HG02884 (cell line): Measurements from ENCODE around the gene RAPGEF2.
A peak's percentile ranks its signal among the peaks of the same experiment; 100 is the strongest.
"Not testable (repeated sequence)": the region's sequence is repeated elsewhere in the genome, so short reads cannot be mapped to it uniquely, and the experiment has no call there.

ENCODE experiments used
- ATAC-seq: cut with Tn5 transposase; IDR thresholded peaks from one replicate; pipeline ENCODE4 v1.9.1; 2021; ENCODE audit warnings: mild to moderate bottlenecking, moderate library complexity; ENCODE audit not compliant: unreplicated experiment

RAPGEF2 gene

GRCh38 chr4:159158083-159158617 is 55.3 kb downstream of the RAPGEF2 start:
- no peak for ATAC-seq

DNA sequence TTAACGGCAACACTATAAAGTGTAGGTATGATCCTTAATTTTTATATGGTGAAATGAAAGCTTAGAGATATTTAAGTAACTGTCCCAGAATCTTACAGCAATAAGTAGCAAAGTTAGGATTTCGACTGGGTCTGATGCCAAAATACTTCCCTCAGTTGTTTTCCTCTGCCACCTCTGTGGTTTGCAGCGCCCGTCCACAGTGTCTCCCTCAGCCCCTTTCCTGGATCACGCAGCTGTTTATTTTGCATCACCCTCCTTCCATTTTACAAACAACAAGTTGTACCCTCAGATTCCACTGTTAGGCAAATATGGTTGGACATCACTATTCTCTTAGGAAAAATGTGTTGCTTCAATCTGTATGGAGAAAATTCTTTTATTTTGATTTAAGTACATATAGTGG is 56.1 kb downstream of the RAPGEF2 start:
- no peak for ATAC-seq

DNA sequence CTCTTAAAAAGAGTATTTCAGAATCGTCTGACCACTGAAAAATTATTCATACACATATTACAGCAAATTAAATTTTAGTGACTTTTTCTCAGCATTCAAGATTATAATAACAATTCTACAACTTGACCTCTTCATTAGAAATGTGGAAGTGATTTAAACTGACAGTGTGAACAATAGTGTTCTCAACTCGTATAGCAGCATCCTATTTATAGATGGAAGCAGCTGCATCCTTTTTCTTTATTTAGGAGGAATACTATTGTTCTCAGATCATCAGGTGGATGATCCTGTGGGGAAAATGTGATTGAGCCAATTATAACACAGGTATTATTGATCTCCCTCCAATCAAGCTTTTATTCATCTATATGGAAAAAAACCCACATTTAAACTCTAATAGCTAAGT is 56.7 kb downstream of the RAPGEF2 start:
- no peak for ATAC-seq

- ATAC-seq = no peak
Observed at GRCh38 chr4:159160242-159160641, 57.4 kb downstream of the RAPGEF2 start.

- ATAC-seq = not testable (repeated sequence)
Observed at GRCh38 chr4:159161436-159161835, 58.6 kb downstream of the RAPGEF2 start.

GRCh38 chr4:159162576-159162975 is 59.7 kb downstream of the RAPGEF2 start:
- ATAC-seq = no peak

DNA sequence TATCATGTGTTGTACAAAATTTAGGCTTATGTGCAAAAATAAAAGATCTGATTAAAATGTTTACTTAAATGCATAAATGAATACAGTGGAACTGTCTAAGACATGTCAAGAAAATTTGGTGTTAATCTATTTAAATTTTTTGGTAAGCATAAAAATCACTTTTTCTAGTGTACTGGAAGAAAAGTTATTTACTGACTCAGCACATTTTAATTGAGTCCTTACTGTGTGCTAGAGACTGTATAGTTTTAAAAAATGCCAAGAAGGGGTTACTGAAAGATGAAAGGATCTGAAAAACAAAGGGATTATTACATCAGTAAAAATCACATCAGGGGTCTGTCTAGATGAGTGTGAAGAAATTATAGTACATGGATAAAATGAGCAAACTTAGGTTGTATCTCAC is 60.6 kb downstream of the RAPGEF2 start:
- ATAC-seq = no peak

DNA sequence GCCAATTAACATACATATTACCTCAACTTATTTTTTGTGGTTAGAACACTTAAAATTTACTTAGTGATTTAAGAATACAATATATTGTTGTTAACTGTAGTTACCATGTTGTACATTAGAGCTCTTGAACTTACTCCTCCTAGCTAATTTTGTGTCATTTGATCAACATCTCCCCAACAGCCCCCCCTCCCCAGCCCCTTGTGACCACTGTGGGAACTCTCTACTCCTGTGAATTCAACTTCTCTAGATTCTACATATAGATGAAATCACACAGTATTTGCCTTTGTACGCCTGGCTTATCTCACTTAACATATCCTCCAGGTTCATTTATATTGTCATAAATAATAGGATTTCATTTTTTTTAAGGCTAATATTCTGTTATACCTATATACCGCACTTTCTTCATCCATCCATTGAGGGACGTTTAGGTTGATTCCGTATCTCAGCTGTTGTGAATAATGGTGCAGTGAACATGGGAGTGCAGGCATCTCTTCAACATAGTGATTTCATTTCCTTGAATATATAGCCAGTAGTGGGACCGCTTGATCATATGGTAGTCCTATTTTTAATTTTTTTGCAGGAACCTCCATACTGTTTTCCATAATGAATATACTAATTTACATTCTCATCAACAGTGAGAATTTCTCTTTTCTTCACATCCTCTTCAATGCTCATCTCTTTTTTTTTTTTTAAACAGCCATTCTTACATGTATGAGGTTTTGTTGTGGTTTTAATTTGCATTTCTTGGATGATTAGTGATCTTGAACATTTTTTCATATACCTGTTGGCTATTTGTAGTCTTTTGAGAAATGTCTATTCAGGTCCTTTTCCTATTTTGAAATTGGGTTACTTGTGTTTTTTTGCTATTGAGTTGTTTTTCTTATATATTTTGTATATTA is 66.8 kb downstream of the RAPGEF2 start:
- peak; percentile 64 for ATAC-seq

- peak; percentile 31 for ATAC-seq
Observed at GRCh38 chr4:159171287-159171686, 68.4 kb downstream of the RAPGEF2 start.

GRCh38 chr4:159173886-159174285 is 71.0 kb downstream of the RAPGEF2 start:
- ATAC-seq = no peak

DNA sequence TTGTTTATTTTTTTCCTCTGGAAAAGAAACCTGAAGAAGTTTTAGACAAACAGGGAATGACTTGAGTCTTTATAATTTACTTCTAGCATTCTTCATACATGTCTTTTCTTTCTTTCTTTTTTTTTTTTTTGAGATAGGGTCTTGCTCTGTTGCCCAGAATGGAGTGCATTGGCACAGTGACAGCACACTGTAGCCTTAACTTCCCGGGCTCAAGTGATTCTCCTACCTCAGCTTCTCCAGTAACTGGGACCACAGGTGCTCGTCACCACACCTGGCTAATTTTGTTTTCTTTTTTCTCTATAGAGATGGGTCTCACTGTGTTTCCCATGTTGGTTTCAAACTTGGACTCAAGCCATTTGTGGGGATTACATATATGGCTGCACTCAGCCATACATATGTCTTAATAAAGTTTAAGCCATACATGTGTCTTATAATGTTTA is 71.8 kb downstream of the RAPGEF2 start:
- no peak for ATAC-seq

DNA sequence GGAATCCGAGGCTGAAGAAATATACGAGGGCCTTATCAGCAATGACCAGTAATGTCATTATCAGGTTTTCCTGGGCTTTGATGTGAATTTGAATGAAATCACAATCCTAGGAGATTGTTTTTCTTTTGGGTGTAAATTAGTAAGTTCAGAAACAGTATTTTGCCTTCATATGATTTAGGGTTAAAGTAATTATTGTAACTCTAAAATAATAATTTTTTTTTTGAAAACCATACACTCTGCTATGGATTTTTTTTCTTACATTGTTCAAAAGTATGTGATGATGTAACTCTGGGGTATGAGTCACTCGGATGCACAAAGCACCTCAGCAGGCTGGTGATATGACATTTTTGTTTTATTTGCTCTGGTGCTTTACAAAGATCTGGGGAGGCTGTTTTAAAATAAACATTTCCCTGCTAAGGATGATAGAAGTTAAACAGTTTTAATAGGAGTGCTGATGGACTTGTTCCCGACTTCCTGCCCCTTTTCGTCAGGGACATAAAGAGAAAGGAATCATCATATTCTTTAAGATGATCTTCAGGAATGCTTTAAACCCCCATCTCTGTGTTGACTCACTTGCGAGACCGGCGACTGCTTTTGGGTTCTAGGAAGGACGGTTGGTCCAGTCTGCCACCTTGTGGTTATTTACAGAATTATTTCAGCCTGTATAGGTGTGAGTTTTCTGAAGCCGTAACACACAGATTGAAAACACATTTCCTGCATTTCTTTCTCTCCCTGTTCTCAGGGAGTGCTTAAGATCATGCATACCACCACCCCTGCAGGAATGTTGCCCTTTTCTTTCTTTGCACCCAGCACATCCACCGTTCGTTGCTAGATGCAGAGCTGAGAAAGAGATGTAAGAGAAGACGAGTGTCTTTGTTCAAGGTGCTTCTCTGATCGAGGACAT is 72.5 kb downstream of the RAPGEF2 start:
- peak; percentile 40 for ATAC-seq

DNA sequence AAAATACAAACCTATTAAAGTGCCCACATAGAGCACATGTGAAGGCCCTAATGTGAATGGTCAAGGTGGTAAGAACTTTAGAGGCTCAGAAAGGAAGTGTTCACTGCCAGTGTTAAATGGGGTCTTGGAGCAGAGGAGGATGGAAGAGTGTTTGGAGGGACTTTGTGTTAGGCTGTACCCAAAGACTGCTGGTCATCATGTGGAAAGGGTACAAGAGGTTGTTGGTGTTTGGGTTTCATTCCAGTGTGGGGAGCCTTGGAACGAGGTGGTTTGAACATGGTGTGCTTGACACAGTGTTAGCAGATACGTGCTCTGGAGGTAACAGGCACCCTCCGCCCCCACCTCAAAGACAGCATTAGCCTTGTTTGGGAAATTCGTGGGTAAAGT is 73.1 kb downstream of the RAPGEF2 start:
- no peak for ATAC-seq

- peak; percentile 47 for ATAC-seq
Observed at GRCh38 chr4:159177265-159178150, 74.6 kb downstream of the RAPGEF2 start.

- ATAC-seq = no peak
Observed at GRCh38 chr4:159178151-159178546, 75.3 kb downstream of the RAPGEF2 start.

DNA sequence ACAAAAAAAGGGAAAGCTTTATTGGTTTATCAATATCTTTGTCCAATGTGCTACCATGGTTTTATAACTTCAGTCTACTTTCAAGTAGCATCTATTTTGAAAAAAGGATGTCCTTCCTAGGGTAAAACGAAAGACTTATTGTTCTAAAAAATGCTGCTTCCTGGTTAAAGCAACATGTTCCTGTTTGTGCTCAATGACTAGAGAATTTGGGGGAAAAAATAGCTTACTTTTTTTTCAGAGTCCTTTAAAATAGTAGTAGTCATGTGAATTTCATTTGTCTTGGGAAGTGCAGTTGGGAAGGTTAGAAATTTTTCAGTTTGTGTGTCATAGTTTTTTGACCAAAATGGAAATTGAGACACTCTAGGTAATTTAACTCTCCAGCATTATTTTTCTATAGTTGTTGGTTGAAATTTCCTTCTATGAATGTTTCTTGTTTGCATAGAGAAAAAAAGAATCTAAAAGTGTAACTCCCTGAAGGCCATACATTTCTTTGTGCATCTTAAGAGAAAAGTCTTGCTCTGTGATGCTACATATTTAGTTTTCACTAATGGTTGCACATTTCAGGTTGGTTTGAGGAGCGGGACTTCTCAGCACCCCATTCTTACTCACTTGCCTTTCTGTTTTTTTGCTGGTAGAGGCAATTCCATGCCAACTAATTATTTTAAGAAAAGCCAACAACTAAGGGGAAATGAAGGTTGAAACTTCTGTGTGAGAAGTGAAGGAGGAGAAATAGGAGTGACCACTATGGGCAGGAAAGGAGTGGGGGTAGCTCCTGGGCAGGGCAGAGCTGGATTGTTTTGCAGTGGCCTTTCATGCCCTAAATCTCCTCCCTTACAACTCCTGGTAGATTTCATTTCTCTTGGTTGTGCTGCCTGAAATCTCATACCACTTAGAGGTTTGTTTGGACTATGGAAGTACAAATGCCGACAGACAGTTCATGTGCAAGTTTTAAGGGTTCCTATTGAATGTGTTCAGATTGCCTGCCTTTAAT is 76.4 kb downstream of the RAPGEF2 start:
- no peak for ATAC-seq

GRCh38 chr4:159183885-159184605 is 81.2 kb downstream of the RAPGEF2 start:
- not testable (repeated sequence) for ATAC-seq

GRCh38 chr4:159185591-159186023 is 82.7 kb downstream of the RAPGEF2 start:
- peak; percentile 64 for ATAC-seq
